ENCODE results near the gene MRPS5.

- no peak for TF ChIP-seq SPI1 (IDR thresholded peaks at IDR 0.05; ENCODE audit: borderline replicate concordance, low read depth)
- no peak for TF ChIP-seq CTCF (IDR thresholded peaks at IDR 0.05; ENCODE audit: insufficient read depth, low read length)
- TF ChIP-seq POLR2AphosphoS5 (IDR thresholded peaks at IDR 0.05; ENCODE audit: low read depth) = peak; percentile 92
These were observed 43.9 kb upstream of the MRPS5 start, which contains the start of gene ZNF2 for GRCh38 chr2:95165371-95166064.

Data from HL-60 (cell line).